Kasumi-1 (cell line): ENCODE results near the gene TMEM132A.

Experiments used
- DNase-seq, 2 experiments: peaks; one replicate each; lab custom pipeline; 2025; lab: John Stamatoyannopoulos, UW

Gene TMEM132A, protein sequence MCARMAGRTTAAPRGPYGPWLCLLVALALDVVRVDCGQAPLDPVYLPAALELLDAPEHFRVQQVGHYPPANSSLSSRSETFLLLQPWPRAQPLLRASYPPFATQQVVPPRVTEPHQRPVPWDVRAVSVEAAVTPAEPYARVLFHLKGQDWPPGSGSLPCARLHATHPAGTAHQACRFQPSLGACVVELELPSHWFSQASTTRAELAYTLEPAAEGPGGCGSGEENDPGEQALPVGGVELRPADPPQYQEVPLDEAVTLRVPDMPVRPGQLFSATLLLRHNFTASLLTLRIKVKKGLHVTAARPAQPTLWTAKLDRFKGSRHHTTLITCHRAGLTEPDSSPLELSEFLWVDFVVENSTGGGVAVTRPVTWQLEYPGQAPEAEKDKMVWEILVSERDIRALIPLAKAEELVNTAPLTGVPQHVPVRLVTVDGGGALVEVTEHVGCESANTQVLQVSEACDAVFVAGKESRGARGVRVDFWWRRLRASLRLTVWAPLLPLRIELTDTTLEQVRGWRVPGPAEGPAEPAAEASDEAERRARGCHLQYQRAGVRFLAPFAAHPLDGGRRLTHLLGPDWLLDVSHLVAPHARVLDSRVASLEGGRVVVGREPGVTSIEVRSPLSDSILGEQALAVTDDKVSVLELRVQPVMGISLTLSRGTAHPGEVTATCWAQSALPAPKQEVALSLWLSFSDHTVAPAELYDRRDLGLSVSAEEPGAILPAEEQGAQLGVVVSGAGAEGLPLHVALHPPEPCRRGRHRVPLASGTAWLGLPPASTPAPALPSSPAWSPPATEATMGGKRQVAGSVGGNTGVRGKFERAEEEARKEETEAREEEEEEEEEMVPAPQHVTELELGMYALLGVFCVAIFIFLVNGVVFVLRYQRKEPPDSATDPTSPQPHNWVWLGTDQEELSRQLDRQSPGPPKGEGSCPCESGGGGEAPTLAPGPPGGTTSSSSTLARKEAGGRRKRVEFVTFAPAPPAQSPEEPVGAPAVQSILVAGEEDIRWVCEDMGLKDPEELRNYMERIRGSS

DNA sequence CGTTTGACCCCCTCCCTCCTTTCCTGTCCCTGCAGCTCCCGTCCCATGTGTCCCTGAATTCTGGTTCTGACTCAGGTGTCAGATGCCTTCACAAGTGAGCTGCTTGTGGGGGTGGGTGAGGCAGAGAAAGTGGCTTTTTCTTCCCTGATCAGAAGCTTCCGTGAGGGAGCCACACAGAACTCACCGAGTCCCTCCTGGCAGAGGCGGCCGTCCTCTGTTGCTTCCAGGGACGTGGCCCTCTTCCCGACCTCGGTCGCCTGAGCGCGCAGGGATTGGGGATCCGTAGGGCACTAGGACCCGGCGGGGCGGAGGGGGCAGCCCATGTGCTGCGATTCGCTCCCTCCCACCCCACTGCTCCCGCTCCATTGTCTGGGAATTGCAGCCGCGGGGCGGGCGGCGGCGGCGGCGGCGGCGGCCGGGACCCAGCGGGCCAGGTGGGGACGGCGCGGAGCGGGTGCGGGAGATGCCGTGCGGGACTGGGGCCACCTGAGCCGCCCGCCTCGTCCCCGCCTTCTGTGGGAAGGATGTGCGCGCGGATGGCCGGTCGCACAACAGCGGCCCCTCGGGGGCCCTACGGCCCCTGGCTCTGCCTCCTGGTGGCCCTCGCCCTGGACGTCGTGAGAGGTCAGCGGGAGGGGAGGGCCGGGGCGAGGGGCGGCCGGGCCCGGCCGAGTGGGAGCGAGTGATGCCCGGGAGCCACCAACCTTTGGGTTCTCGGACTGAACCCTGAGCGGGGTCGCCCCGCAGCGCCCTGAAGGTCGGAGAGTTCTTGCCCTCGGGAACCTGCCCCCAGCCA is at the start of gene TMEM132A:
TMEM132A (plus strand) TSS at position 351 of the 796 bp plus-strand sequence; CDS start at position 525, 174 bp downstream.
- DNase-seq = peak in 1 of 2 experiments; percentile 42

- no peak for DNase-seq
These were observed 48.7 kb upstream of the TMEM132A start for GRCh38 chr11:60875366-60876167.

- no peak for DNase-seq
These were observed 48.1 kb upstream of the TMEM132A start for GRCh38 chr11:60876168-60876485.

- no peak for DNase-seq
These were observed 45.8 kb upstream of the TMEM132A start for GRCh38 chr11:60878245-60879101.

- no peak for DNase-seq
These were observed 45.2 kb upstream of the TMEM132A start for GRCh38 chr11:60879104-60879503.

GRCh38 chr11:60879971-60880588 is 44.2 kb upstream of the TMEM132A start:
- DNase-seq = no peak

- no peak for DNase-seq
These were observed 43.5 kb upstream of the TMEM132A start for GRCh38 chr11:60880643-60881282.

DNA sequence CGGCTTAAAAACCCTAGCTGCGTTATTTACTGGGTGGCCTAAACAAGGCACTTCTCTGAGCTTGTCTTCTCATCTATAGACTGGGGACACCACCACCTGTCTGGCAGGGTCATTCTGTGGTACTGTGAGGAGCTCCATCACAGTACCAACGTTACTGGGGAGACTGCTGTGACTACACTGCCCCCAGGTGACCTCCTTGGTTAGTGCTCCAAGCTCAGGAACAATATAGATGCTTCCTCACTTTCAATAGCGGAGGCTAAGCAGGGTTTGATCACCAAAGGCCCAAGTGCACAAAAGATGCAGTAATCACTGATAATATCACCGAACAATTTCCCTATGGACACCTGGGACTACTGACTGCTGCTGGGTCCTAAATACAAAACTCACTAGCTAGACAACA is 36.7 kb upstream of the TMEM132A start:
- peak; percentile 41 to 44 for DNase-seq

- no peak for DNase-seq
These were observed 34.4 kb upstream of the TMEM132A start for GRCh38 chr11:60889869-60890311.

DNA sequence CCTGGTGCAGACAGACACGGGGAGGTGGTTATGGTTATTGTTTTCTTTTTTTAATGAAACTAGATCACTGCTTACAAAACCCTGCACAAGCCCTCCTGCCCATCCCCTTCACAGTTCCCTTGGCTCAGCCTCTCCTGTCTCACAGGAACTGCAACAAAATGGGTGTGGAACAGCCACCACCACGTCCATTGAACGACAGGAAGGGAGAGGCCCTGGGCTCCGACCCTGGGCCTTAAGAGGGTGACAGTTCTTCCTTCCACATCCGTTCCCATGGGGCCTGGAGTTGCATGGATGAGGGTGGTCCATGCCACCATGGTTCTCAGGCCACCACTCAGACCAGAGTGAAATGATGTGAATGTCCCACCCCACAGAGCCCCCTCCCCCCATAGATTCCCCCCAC is 33.6 kb upstream of the TMEM132A start:
- DNase-seq = no peak

DNA sequence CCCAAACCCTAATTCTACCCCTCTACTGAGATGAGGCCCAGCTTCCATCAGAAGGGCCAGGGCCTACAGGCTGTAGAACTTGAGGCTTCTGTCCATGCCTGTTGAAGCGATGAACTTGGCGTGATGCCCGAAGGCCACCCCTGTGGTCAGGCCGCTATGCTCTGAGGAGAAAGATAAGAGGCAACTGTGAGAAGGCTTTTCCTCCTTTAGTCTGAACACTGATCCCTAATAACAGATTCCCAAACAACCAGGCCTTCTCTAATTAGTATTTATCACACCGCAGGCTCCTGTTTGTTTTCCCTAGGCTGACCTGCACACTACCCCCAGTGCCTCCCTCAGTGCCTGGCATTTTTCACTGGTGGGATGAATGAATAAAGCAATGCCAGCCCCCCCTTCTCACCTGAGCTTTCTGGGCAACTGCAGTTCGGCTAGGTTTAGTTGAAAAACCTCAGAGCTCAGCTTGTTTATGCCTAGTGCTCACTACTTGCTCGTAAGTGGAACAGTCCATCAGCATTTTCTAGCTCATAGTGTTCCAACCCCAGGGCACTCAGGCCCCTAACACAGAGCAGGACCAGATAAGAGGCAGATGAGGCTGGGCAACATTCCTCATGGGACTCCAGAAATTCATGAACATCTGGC is 33.0 kb upstream of the TMEM132A start:
- no peak for DNase-seq

DNA sequence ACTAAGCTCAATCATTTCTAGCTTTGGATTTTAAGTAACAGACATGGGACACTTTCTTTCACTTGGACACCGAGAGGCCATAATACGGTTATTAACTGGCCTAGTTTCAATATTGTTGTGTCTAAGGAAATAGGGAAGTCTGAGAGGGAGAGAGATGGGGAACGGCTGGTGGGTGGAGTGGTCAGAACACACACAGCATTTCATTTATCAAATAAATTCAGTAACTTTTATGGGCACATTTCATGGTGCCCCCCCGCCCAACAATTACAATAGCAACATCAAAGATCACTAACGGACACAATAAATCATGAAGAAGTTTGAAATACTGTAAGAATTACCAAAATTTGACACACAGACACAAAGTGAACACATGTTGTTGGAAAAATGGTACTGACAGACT is 28.6 kb upstream of the TMEM132A start:
- no peak for DNase-seq

DNA sequence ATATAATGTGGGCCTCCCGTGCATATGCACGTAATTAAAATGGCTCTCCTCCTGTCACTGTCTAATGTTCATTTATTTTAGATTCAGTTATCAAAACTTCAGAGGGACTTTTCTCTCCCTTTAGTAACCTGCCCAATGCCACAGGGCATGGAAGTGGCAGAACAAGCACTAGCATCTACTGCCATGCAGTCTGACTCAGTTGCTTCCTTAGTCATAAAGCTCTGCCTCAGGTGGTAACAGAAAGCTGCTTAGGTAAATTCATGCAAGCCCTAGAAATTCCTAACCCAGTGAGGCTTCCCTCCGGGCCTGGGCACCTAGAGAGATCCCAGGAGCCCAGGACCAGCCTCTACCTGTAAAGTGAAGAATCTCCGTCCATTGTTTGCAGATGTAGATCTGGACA is 26.8 kb upstream of the TMEM132A start:
- no peak for DNase-seq

DNA sequence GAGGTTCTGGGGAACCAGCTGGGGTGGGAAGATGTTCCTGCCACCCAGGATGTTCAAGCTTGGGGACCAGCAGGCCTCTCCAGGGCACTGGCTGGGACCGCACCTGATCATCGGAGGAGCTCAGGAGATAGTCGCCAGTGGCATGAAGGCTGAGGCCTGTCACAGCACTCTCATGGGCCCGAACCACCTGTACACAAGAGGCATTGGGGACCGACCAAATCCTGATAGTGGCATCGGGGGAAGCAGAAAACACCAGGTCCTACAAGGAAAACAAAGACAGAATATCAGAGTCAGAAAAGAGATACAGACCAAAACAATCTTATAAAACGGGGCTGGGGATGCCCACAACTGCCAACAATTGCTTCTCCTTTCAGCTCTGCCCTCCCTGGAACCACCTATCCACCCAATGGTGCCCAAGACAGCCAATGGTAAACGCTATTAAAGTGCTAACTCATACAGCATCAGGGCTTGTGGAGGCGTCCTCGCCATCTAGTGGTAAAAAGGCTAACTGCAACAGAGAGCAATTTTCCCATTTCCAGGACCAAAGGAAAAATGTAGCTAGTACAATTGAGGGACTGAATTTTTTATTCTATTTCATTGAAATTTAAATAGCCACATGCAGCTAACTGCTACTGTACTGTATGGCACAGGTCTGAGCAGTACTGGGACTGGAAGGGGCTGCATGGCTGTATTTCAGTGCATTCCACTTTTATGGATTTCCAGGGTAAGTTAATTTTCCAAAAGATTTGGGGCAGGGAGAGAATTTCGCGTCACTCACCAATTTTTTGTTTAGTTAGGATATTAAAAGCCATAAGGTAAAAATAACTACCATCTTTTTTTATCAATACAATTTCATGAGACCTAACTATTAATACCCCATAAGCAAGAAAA is 25.0 kb upstream of the TMEM132A start:
- peak; percentile 40 to 69 for DNase-seq

- DNase-seq = no peak
These were observed 24.3 kb upstream of the TMEM132A start for GRCh38 chr11:60899977-60900376.

DNA sequence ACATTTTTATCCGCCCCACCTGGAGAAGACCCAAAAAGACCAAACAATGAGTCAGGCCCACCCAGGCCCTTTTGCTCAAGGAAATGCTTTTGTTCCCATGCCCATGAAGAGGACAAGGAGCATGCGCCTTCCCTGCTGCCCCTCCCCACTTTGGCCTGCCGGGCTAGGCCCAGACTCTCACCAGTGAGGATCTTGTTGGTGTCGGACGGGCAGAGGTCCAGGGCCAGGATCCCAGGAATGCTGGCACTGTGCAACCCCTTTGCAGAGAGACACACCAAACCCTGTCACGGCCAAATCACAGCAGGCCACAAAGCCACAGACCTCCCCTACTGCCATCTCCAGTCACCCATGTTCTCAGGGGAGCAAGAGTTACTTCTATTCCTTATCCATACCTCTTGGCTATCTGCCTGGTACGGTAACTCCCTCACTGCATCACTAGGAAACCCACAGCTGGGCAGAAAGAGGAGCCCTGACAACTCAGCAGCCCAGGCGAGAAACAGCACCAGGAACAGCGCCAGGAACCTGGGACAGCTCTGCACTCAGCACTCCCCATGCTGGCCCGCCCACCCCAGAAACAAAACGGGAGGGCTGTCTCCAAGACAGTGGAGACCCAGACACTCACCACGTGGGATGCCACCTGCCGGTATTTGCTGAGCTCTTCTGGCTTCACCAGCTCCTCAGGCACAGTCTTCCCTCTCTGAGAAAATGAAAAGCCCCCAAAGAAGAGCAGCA is 23.4 kb upstream of the TMEM132A start:
- DNase-seq = no peak

GRCh38 chr11:60902625-60903024 is 21.6 kb upstream of the TMEM132A start:
- DNase-seq = no peak
